HG02798 (cell line): ENCODE measurements around the gene ZEB2.

ENCODE experiments used
- ATAC-seq: cut with Tn5 transposase; IDR thresholded peaks from one replicate; pipeline ENCODE4 v1.9.1; 2021; ENCODE audit warnings: mild to moderate bottlenecking; ENCODE audit not compliant: unreplicated experiment, poor library complexity

The ZEB2 gene

GRCh38 chr2:144530596-144530995 is 10.7 kb upstream of the ZEB2 start:
- no peak for ATAC-seq

GRCh38 chr2:144529841-144530240 is 9.9 kb upstream of the ZEB2 start:
- no peak for ATAC-seq

- no peak for ATAC-seq
Observed at GRCh38 chr2:144528108-144528507, 8.2 kb upstream of the ZEB2 start.

GRCh38 chr2:144526831-144527230 is 6.9 kb upstream of the ZEB2 start:
- no peak for ATAC-seq

- no peak for ATAC-seq
Observed at GRCh38 chr2:144524118-144525009, 4.4 kb upstream of the ZEB2 start.

GRCh38 chr2:144523596-144524117 is 3.7 kb upstream of the ZEB2 start:
- no peak for ATAC-seq

GRCh38 chr2:144522897-144523595 is 3.1 kb upstream of the ZEB2 start:
- no peak for ATAC-seq

GRCh38 chr2:144522176-144522896 is 2.4 kb upstream of the ZEB2 start:
- ATAC-seq, result no peak

GRCh38 chr2:144521686-144522085 is 1.8 kb upstream of the ZEB2 start:
- no peak for ATAC-seq

GRCh38 chr2:144520756-144521487 is 1.0 kb upstream of the ZEB2 start:
- no peak for ATAC-seq

- ATAC-seq, result no peak
Observed at GRCh38 chr2:144519597-144519933, 354 bp downstream of the ZEB2 start.

GRCh38 chr2:144518748-144519596 is 947 bp downstream of the ZEB2 start:
- peak; percentile 36 for ATAC-seq

GRCh38 chr2:144517866-144518747 is 1.8 kb downstream of the ZEB2 start:
- ATAC-seq, result no peak

- ATAC-seq, result peak; percentile 69
Observed at GRCh38 chr2:144516981-144517865, 2.7 kb downstream of the ZEB2 start.

- ATAC-seq, result peak; percentile 17
Observed at GRCh38 chr2:144516411-144516980, 3.4 kb downstream of the ZEB2 start.

GRCh38 chr2:144515696-144516410 is 4.1 kb downstream of the ZEB2 start:
- ATAC-seq, result no peak
